HG03442 (cell line): ENCODE data around the gene SMOC2.

ENCODE experiments used
- ATAC-seq: cut with Tn5 transposase; IDR thresholded peaks from one replicate; pipeline ENCODE4 v1.9.1; 2021; ENCODE audit warnings: mild to moderate bottlenecking, moderate library complexity; ENCODE audit not compliant: unreplicated experiment

Gene SMOC2

DNA sequence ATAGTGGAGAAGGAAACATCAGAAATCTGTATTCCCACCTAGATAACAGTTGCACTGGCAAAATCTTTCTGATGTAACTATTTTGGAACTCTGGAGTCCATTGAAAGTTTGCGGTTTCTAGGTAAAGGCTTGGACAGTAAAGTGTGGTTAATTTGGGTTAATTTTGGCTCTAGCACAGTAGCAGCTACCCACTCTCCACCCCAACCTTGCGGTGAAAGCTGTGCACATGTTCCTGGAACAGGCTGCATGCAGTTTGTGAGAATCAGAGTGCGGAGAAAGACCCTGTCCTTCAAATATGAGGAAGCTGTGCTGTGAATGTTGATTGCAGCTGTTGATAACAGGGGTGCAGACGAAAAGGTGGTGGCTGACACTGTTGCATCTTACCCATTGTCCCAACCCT lies 38.4 kb downstream of the SMOC2 start:
- ATAC-seq: no peak

DNA sequence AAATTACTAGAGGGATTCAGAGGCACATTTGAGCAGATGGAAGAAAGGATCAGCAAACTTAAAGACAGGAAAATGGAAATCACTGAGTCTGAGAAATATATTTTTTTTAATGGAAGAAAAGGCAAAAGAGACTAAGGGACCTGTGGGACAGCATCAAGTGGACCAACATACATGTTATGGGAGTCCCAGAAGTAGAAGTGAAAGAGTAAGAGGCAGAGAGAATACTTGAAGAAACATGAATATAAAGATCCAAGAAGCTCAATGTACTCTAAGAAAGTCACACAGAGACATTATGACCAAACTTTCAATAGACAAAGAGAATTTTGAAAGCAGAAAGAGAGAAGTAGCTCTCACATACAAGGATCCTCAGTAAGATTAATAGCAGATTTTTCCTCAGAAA lies 39.5 kb downstream of the SMOC2 start:
- ATAC-seq: no peak

DNA sequence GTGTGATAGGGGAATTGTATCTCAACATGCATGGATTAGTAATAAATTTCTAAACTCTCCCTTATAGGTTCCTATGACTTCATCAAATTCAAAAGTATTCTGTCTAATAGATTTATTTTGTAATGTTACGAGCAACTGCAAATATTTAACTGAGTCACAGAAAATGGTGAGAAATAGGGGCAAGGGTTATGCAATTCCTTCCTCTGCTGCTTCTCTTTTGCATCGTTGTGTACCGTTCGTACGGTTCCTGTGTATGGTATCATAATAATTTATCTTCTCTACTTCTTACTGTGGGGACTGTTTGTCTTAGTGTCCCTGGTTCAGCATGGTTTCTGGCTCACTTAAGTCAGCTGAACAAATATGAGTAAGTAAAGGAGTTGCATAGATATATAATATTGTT lies 44.8 kb downstream of the SMOC2 start:
- ATAC-seq: no peak

DNA sequence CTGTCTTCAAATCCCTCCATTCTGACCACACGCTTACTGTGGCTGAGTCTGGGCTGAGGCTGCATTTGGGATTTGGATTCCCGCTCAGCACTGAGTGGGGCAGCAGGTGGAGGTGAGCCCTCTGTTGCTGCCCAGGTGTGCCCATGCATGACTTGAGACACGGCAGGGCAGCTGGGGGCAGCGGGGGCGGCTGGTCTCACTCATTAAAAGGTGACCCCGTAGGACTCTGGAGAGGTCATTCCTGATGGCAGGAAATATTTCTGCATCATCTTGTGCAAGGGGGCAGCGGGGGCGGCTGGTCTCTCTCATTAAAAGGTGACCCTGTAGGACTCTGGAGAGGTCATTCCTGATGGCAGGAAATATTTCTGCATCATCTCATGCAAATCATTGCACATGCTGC lies 49.8 kb downstream of the SMOC2 start:
- ATAC-seq: no peak

DNA sequence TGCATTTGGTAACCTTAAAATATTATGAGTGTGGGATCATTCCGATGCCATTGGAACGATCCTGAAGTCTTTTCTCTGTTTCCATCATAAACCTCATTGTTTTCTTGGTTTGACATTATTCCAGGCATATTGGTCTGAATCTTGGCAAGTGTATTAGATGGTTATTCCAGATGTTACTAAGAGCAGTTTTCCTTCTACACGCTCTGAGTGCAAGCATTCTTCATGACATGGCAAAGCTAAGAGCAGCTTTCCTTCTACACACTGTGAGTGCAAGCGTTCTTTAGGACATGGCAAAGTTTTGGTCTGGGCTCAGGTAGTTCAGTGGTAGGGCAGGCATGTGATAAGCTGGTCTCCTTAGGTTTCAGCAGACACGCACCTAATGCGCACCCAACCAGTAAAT lies 53.0 kb downstream of the SMOC2 start:
- ATAC-seq: no peak

DNA sequence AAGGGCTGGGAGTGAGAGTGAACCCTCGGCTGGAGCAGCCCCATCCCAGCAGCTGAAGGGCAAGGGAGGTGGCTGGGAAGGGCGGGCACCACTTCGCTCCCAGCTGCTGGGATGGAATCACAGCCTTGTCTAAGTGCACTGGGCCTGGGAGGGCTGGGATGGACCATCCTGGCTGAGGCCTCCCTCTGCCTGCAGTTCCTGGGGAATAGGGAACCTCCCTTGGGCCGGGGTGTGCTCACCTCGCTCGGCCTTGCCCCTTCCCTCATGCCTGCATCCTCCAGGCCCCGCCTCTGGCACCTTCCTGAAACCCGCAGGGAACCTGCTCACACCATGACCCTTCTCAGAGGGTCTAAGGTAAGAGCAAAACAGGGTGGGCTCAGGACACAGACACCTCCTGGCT lies 53.7 kb downstream of the SMOC2 start:
- ATAC-seq: no peak

DNA sequence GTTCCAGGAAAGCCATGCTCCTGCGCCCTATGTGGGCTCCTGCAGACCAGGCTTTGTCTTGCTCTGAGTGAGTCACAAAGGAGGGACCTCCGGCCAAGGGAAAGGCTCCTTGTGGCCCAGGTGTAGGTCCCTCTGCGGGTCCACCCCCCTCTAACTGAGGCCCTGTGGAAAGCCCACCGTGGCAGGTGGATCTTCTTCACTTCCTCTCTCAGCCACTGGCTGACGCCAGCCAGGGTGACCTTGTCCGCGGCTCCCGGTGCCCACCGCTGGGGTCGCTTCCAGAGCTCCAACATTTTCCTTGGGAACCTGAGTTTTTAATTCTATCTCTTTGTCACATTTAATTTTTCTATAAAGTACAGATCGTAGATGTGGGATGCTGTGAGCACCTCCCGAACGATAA lies 54.1 kb downstream of the SMOC2 start:
- no peak for ATAC-seq

DNA sequence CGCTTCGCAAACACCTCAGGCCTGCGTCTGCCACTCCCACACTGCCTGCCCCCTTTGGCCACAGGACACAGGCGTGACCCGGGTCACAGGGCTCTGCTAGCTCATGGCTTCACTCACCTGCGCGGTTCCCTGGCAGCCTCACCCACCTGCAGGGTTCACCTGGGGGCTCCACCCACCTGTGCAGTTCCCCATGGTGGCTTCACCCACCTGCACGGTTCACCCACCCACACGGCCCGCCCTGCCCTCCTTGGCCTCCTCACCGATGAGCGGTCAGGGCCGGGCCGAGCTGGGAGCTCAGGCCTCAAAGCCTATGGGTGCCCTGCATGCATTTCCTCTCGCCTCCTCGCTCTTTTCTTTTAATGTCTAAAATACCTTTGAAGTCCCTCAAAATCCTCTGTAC lies 54.7 kb downstream of the SMOC2 start:
- no peak for ATAC-seq

DNA sequence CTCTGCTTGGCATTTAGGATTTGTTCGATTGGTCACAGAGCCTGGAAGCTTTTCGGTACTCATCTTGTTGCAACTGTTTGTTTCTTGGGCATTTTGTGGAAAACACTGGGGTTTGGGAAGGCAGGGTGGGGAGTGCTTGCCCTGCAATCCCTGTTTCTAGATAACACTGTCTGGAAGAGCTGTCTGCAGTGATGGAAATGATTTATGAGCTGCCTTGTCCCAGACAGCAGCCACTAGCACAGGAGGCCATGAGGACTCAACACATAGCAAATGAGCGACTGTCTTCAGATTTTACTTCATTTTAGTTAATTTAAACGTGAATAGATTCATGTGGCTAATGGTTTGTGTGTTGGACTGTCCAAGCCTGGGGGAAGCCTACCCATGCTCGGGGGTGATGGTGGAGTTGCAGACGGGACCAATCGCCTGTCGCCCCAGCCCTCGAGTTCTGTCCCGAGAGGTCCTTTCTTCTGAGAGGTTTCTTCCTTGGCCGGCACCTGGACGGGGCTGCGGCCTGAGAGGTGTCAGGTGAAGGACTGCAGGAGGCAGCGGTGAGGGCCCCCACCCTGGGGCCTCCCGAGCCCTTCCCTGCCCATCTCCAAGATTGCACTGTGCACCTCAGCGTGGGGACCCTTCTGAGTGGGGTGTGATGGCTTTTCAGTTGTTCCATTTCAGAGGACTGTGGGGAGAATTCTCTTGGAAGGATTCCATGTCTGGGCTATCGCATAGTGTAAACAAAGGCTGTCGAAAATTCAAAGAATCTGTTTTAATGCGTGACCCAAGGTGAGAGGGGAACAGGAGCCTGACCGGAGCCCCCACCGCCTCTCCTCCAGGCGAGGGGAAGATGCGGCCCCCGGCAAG lies 55.4 kb downstream of the SMOC2 start:
- ATAC-seq: no peak

DNA sequence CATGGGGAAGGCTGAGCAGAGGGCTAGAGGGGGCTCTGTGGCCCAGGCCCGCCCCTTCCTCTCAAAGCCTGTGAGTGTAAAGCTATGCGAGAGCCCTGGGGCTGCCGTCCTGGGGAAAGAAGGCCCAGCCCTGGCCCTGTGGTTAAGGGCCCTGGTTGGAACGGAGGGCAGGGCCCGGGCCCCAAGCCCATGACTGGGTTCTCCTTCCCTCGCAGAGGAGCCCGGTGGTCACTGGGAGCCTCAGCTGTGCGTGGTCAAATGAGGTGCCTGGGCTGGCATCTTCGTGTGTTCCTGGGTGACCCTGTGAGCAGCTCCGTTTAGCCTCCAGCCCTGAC lies 56.0 kb downstream of the SMOC2 start:
- no peak for ATAC-seq

DNA sequence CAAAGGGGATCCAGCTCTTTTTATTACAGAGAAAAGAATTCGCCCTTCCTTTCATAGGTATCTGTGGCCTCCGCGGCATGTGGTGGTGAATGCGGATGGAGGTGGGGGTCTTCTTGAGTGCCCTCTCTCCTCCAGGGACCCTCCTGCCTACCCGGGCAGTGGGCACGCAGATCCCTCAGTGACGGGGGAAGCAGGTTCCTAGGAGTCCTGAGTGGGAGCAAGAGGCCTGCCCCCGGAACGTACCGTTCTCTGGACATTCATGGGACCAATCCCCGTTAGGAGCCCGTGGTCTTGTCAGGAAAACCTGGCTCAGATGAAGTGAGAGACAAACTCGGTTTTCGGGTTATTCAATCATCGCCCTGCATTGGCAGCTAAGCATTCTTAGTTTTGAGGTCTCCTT lies 56.4 kb downstream of the SMOC2 start:
- ATAC-seq: no peak

DNA sequence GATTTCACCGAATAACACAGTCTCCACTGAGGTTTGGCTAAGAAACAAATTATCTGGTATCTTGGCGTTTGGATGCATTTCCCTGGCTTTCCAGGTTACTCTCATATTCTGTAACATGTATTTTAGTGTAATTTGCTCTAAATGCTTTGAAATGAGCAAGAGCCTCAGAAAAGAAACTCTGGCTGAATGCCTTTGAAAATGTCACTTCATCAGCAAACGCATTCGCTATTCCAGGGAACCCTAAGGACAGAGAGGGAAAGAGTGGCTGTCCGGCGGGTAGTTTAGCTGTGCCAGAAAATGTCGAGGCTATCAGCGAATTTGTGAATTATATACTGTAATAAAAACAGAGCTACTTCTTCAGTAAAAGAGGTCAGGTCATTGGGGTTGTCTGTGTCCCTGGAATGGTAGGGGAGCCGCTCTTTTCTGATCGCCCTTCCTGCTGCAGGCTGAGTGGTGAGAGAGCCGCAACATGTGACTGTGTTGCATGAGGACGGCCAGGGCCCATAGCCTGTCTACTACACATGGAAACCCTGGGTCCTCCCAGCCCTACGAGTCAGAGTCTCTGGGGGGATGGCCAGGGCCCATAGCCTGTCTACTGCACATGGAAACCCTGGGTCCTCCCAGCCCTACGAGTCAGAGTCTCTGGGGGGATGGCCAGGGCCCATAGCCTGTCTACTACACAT lies 57.3 kb downstream of the SMOC2 start:
- no peak for ATAC-seq

DNA sequence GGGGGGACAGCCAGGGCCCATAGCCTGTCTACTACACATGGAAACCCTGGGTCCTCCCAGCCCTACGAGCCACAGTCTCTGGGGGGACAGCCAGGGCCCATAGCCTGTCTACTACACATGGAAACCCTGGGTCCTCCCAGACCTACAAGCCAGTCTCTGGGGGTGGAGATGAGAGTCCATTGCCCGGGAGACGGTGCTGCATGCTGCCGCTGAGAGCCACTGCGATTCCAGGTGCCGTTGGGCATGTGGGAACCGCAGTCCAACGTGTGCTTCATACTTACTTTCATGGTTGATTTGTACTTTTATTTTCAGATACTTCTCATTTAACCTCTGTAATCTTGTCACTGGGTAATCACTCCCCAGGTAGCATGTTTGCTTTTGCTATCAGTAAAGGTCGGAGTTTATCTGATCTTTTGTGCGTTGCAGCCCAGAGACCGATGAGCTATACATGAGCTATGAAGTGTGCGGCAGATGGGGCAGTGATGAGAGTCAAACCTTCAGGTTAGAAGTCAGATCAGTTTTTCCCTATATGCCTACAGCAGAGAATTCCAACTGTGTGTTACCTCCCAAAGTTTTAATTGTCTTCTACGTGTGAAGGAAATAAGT lies 58.2 kb downstream of the SMOC2 start:
- ATAC-seq: no peak

DNA sequence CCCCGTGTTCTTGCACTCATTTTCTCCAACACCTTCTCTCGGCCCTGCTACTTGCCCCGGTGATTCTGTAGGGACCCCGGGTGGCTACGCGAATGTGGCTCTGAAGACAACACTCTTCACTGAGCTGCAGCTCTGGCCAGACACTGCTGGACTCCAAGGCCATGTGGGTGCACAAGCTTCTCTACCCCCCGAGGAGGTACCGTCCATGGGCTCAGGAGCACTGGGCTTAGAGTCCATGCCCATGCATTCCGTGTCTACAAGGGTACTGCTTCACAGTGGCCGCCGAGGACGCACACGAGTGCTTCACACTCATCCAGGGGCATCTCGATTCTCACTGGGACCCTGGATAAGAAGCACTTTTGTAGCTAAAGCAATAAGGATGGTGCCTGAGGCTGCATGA lies 59.5 kb downstream of the SMOC2 start:
- no peak for ATAC-seq

DNA sequence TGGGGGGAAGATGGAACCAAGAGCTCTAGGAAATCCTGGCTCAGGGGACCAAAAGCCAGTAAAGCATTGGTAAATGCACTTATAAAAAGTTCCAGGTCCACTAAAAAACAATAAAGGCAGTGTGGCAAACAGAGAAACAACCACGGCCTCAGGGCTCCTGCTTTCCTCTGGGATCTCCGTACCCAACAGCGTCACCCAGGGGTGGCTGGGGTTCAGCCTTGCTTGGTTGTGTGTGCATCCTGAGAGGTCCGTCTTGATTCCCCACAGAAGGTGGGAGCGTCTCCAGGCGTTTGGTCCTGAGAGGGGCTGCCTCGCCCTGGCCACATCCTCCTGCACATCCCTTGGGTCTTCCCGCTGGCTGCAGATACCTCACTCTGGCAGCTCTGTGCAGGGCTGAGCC lies 60.6 kb downstream of the SMOC2 start:
- no peak for ATAC-seq

DNA sequence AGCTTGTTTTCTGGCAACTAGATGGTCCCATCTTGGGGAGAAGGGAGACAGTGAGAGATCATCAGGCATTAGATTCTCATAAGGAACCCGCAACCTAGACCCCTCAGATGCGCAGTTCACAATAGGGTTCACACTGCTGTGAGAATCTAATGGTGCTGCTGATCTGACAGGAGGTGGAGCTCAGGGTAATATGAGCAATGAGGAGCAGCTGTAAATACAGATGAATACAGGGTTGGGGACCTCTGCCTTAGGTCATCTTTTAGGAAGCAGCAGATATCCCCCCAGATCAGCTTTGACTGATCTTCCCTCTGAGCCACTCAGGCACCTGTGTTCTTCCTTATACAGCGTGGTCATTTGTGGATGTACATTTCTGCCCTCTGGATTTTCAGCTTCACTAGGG lies 63.4 kb downstream of the SMOC2 start:
- ATAC-seq: no peak

DNA sequence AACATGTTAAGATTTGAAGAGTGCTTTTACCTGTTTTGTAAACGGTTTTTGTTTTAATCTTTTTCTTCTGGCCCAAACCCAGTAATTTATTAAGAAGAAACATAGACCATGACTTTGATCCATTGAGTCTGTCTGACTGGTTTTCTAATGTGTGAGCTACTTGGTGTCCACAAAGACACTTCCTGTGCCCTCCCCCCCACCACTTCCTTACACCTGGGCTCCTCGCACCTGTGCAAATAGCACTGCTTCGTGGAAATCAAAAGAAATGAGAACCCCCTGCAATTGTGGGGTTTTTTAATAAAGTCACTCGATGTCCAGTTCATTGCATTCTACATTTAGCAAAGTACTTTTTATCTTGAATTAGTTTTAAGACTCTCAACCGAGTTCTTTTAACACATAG lies 65.5 kb downstream of the SMOC2 start:
- no peak for ATAC-seq

DNA sequence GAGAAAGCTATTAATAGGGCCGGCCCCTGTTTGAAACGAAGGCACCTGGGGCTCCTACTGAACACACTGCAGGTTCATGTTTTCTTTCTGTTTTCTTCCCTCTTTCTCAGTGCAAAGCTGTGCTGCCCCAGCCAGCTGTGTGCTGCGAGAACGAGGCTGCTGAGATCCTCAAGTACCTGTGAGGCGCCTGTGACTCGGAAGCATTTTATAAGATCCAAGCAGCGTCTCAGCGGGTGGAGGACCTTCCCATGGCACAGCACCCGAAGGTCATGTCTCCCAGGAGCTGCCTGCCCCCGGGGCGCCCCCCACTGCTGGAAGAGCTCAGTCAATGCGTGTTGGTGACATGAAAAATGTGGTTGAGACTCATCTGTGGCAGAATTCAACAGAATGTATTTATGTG lies 66.3 kb downstream of the SMOC2 start:
- no peak for ATAC-seq

DNA sequence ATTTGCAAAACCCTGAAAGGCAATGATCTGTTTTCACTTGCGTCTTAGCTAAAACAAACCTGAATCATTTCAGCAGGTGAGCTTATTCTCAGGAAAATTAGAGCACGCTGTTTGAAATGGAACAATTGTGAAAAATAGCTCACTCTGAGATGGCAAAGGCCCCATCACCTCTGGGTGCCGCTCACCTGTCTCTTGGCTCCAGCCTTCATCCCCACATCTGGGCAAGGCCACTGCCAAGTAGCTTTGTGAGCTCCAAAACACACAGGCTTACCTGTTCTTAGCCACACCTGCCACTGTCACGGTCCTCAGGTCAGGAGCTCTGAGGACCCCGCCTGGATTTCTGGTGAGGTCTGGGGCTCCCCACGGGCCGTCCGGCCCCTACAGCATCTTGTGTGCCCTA lies 66.7 kb downstream of the SMOC2 start:
- no peak for ATAC-seq

DNA sequence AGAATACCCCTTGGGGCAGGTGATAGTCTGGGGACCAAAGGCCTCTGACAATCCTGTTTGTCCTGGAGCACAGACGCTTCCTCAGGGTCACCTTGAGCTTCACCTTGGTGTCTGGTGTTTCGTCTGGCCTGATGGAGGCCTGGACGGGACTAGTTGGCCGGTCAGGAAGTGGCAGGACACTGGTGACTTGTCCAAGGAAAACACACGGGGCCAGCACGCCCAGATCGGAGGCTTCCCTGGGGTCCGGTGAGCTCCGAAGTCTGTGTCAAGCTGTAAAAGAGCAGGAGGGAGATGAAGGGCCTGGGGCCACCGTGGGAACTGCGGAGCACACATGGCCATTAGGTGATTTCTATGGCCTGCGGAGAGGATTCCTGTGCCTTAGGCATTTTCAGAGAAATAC lies 67.9 kb downstream of the SMOC2 start:
- ATAC-seq: no peak

DNA sequence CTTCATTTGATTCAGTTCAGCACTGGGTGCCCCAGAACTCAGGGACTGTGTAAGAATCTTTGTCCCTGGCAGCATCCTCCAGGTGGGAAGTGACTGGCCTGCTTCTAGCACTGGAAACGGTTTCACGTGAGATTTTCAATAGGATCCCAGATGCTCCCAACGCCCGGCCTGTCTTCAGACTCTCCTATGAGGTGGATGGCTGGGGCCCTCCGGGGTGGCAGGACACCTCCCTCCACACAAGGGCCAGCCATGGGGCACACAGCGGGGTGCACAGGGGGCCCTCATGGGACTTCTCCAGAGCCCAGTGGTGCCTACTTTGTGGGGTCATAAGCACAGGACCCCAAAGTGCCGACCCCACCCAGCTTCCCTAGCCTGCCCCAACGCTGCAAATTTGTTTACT lies 72.8 kb downstream of the SMOC2 start:
- no peak for ATAC-seq

DNA sequence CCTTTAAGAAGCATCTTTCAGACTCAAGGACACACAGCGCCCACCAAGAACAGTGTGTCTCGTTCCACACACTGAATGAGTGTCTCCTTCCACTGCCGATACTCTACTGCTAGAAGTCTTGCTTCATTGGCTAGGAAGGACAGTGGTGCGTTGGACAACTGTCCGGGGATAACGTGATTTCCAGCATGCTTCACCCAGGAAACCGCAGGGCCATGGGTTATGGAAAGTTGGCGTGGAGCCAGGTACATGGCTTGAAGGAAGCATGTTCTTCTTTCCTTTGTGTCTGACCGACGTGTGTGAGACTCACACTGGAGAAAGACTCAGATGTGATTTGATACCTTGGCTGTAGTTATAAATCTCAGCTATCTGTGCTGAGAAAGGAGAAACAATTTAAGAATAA lies 73.2 kb downstream of the SMOC2 start:
- no peak for ATAC-seq
